Stimulated activated naive CD8-positive, alpha-beta T cell treated with anti-CD3 and anti-CD28 coated beads, Interleukin-15, Interleukin-2, amounts not matched to agents 100 ng/mL and 50 ng/mL, for 24 hours (primary cell): ENCODE data around the gene ELAC2.
"Not testable (repeated sequence)": the region's sequence is repeated elsewhere in the genome, so short reads cannot be mapped to it uniquely, and the experiment has no call there.

Source experiments
- H3K27ac Mint-ChIP-seq: one replicate; pipeline ENCODE4 v1.8.0; 2021; ENCODE audit warnings: mild to moderate bottlenecking, mixed read lengths
- H3K27me3 Mint-ChIP-seq: one replicate; pipeline ENCODE4 v1.8.0; 2021; ENCODE audit warnings: mixed read lengths
- H3K36me3 Mint-ChIP-seq: one replicate; pipeline ENCODE4 v1.8.0; 2021; ENCODE audit warnings: low read depth, mixed read lengths
- H3K4me1 Mint-ChIP-seq: one replicate; pipeline ENCODE4 v1.8.0; 2021; ENCODE audit warnings: low read depth, mixed read lengths
- H3K4me3 Mint-ChIP-seq: one replicate; pipeline ENCODE4 v1.8.0; 2021; ENCODE audit warnings: mild to moderate bottlenecking, mixed read lengths
- H3K9me3 Mint-ChIP-seq: one replicate; pipeline ENCODE4 v1.8.0; 2021; ENCODE audit warnings: mixed read lengths

The ELAC2 gene

GRCh38 chr17:12985431-12986293 is 32.2 kb downstream of the ELAC2 start:
- Mint-ChIP-seq H3K36me3 (peaks cover 9% of the 10 kb centered on the region), H3K4me1 (no peaks in the 10 kb centered on the region), H3K27me3 (no peaks in the 10 kb centered on the region), H3K27ac (no peak overlapping the region), H3K9me3 (no peaks in the 10 kb centered on the region), H3K4me3 (no peak overlapping the region)

- Mint-ChIP-seq H3K27ac (no peak overlapping the region), H3K4me1 (no peaks in the 10 kb centered on the region), H3K27me3 (no peaks in the 10 kb centered on the region), H3K9me3 (no peaks in the 10 kb centered on the region), H3K36me3 (no peaks in the 10 kb centered on the region), H3K4me3 (no peak overlapping the region)
Measured at GRCh38 chr17:12983991-12984884, 33.6 kb downstream of the ELAC2 start.

- Mint-ChIP-seq H3K9me3 (no peaks in the 10 kb centered on the region), H3K27me3 (peaks cover 9% of the 10 kb centered on the region), H3K4me1 (no peaks in the 10 kb centered on the region), H3K4me3 (no peak overlapping the region), H3K27ac (no peak overlapping the region), H3K36me3 (no peaks in the 10 kb centered on the region)
Measured at GRCh38 chr17:12982224-12982623, 35.6 kb downstream of the ELAC2 start.

- Mint-ChIP-seq H3K4me1 (no peaks in the 10 kb centered on the region), H3K9me3 (no peaks in the 10 kb centered on the region), H3K36me3 (no peaks in the 10 kb centered on the region), H3K27ac (no peak overlapping the region), H3K27me3 (peaks cover 19% of the 10 kb centered on the region), H3K4me3 (no peak overlapping the region)
Measured at GRCh38 chr17:12979826-12980500, 37.9 kb downstream of the ELAC2 start.

GRCh38 chr17:12979246-12979645 is 38.6 kb downstream of the ELAC2 start:
- H3K27ac Mint-ChIP-seq = no peak overlapping the region
- H3K4me3 Mint-ChIP-seq = no peak overlapping the region
- H3K27me3 Mint-ChIP-seq = peaks cover 23% of the 10 kb centered on the region
- peaks cover 2% of the 10 kb centered on the region for H3K4me1 Mint-ChIP-seq
- H3K9me3 Mint-ChIP-seq = no peaks in the 10 kb centered on the region
- H3K36me3 Mint-ChIP-seq = no peaks in the 10 kb centered on the region

GRCh38 chr17:12978787-12979186 is 39.0 kb downstream of the ELAC2 start:
- H3K4me3 Mint-ChIP-seq, H3K4me1 Mint-ChIP-seq, H3K9me3 Mint-ChIP-seq: not testable (repeated sequence)

GRCh38 chr17:12977008-12977751 is 40.6 kb downstream of the ELAC2 start:
- peaks cover 31% of the 10 kb centered on the region for H3K27me3 Mint-ChIP-seq
- peaks cover 3% of the 10 kb centered on the region for H3K4me1 Mint-ChIP-seq

More at GRCh38 chr17:12978787-12979186, 39.0 kb downstream of the ELAC2 start:
- peaks cover 24% of the 10 kb centered on the region for H3K27me3 Mint-ChIP-seq
- H3K36me3 Mint-ChIP-seq, H3K27ac Mint-ChIP-seq: not testable (repeated sequence)

GRCh38 chr17:12974005-12974531 is 43.8 kb downstream of the ELAC2 start:
- H3K27ac Mint-ChIP-seq = no peak overlapping the region
- no peak overlapping the region for H3K4me3 Mint-ChIP-seq
- H3K4me1 Mint-ChIP-seq = peaks cover 3% of the 10 kb centered on the region
- H3K9me3 Mint-ChIP-seq = no peaks in the 10 kb centered on the region
- peaks cover 37% of the 10 kb centered on the region for H3K27me3 Mint-ChIP-seq
- no peaks in the 10 kb centered on the region for H3K36me3 Mint-ChIP-seq

More at GRCh38 chr17:12977008-12977751, 40.6 kb downstream of the ELAC2 start:
- no peak overlapping the region for H3K4me3 Mint-ChIP-seq
- no peaks in the 10 kb centered on the region for H3K9me3 Mint-ChIP-seq
- H3K27ac Mint-ChIP-seq = no peak overlapping the region
- H3K36me3 Mint-ChIP-seq = no peaks in the 10 kb centered on the region

GRCh38 chr17:12973496-12974004 is 44.3 kb downstream of the ELAC2 start:
- H3K27ac Mint-ChIP-seq = no peak overlapping the region
- no peak overlapping the region for H3K4me3 Mint-ChIP-seq
- no peaks in the 10 kb centered on the region for H3K9me3 Mint-ChIP-seq
- H3K4me1 Mint-ChIP-seq = peaks cover 3% of the 10 kb centered on the region
- H3K27me3 Mint-ChIP-seq = peaks cover 37% of the 10 kb centered on the region
- no peaks in the 10 kb centered on the region for H3K36me3 Mint-ChIP-seq

- Mint-ChIP-seq H3K27ac (no peak overlapping the region), H3K36me3 (no peaks in the 10 kb centered on the region), H3K4me3 (no peak overlapping the region), H3K4me1 (no peaks in the 10 kb centered on the region), H3K27me3 (peaks cover 8% of the 10 kb centered on the region), H3K9me3 (no peaks in the 10 kb centered on the region)
Measured at GRCh38 chr17:12967962-12968361, 49.9 kb downstream of the ELAC2 start.

GRCh38 chr17:12966413-12966812 is 51.4 kb downstream of the ELAC2 start:
- no peaks in the 10 kb centered on the region for H3K9me3 Mint-ChIP-seq
- no peaks in the 10 kb centered on the region for H3K4me1 Mint-ChIP-seq
- no peak overlapping the region for H3K27ac Mint-ChIP-seq
- H3K4me3 Mint-ChIP-seq = no peak overlapping the region
- peaks cover 7% of the 10 kb centered on the region for H3K27me3 Mint-ChIP-seq
- no peaks in the 10 kb centered on the region for H3K36me3 Mint-ChIP-seq

- Mint-ChIP-seq H3K27ac (no peak overlapping the region), H3K4me3 (no peak overlapping the region), H3K9me3 (no peaks in the 10 kb centered on the region), H3K27me3 (peaks cover 6% of the 10 kb centered on the region), H3K4me1 (no peaks in the 10 kb centered on the region), H3K36me3 (no peaks in the 10 kb centered on the region)
Measured at GRCh38 chr17:12965988-12966387, 51.8 kb downstream of the ELAC2 start.

- H3K27ac Mint-ChIP-seq = no peak overlapping the region
- H3K4me3 Mint-ChIP-seq = no peak overlapping the region
- H3K36me3 Mint-ChIP-seq = no peaks in the 10 kb centered on the region
- no peaks in the 10 kb centered on the region for H3K4me1 Mint-ChIP-seq
- no peaks in the 10 kb centered on the region for H3K9me3 Mint-ChIP-seq
- peaks cover 6% of the 10 kb centered on the region for H3K27me3 Mint-ChIP-seq
Measured at GRCh38 chr17:12964840-12965239, 53.0 kb downstream of the ELAC2 start.

- H3K27ac Mint-ChIP-seq = no peak overlapping the region
- H3K27me3 Mint-ChIP-seq = peaks cover 3% of the 10 kb centered on the region
- no peak overlapping the region for H3K4me3 Mint-ChIP-seq
- no peaks in the 10 kb centered on the region for H3K4me1 Mint-ChIP-seq
- no peaks in the 10 kb centered on the region for H3K36me3 Mint-ChIP-seq
- no peaks in the 10 kb centered on the region for H3K9me3 Mint-ChIP-seq
Measured at GRCh38 chr17:12964162-12964561, 53.7 kb downstream of the ELAC2 start.
